DND-41 (cell line): ENCODE results near the gene ST6GALNAC1.

ENCODE experiments used
- EZH2 ChIP-seq: IDR thresholded peaks from 3 replicates; pipeline ENCODE4 v1.6.1; 2012; ENCODE audit warnings: borderline replicate concordance, low read depth, mild to moderate bottlenecking, moderate library complexity, low read length, inconsistent platforms; ENCODE audit not compliant: severe bottlenecking
- TF ChIP-seq, protein P1 (sequence below): IDR thresholded peaks from 2 replicates; pipeline ENCODE4 v1.5.1; 2012; ENCODE audit warnings: borderline replicate concordance, low read length, moderate library complexity, mild to moderate bottlenecking; ENCODE audit not compliant: poor library complexity, severe bottlenecking; ENCODE audit errors: extremely low read depth

DNA sequence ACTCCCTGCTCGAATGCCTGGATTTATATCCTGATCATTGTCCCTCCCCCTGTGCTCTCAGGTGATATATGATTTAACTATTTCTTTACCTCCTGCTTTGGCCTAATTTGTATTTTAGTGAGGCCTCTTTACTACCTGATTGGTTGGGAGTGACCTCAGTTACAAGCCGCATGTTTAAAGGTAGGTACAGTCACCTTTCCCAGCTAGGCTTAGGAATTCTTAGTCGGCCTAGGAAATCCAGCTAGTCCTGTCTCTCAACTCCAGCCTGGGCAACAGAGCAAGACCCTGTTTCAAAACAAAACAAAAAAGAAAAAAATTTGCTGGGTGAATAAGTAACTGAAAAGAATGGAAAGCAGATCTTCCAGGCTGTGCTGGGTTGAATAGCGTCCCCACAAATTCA lies 31.1 kb downstream of the ST6GALNAC1 start:
- TF ChIP-seq, protein P1, sequence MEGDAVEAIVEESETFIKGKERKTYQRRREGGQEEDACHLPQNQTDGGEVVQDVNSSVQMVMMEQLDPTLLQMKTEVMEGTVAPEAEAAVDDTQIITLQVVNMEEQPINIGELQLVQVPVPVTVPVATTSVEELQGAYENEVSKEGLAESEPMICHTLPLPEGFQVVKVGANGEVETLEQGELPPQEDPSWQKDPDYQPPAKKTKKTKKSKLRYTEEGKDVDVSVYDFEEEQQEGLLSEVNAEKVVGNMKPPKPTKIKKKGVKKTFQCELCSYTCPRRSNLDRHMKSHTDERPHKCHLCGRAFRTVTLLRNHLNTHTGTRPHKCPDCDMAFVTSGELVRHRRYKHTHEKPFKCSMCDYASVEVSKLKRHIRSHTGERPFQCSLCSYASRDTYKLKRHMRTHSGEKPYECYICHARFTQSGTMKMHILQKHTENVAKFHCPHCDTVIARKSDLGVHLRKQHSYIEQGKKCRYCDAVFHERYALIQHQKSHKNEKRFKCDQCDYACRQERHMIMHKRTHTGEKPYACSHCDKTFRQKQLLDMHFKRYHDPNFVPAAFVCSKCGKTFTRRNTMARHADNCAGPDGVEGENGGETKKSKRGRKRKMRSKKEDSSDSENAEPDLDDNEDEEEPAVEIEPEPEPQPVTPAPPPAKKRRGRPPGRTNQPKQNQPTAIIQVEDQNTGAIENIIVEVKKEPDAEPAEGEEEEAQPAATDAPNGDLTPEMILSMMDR = no peak
- no peak for TF ChIP-seq EZH2
